ENCODE data around the gene ALDH9A1.

ALDH9A1 gene

GRCh38 chr1:165629151-165629550 lies 69.2 kb downstream of the ALDH9A1 start:
- TF ChIP-seq CTCF (IDR thresholded peaks at IDR 0.05; ENCODE audit: insufficient read depth, missing control alignments), result no peak

GRCh38 chr1:165628147-165628822 lies 70.1 kb downstream of the ALDH9A1 start:
- DNase-seq (ENCODE audit: insufficient read length, low spot score) (no peak), FAIRE-seq (peak; percentile 61)
- TF ChIP-seq CTCF (IDR thresholded peaks at IDR 0.05; ENCODE audit: insufficient read depth, missing control alignments), result no peak

More at GRCh38 chr1:165629151-165629550, 69.2 kb downstream of the ALDH9A1 start:
- peak; percentile 25 for FAIRE-seq
- no peak for DNase-seq (ENCODE audit: insufficient read length, low spot score)

GRCh38 chr1:165624441-165624840 lies 73.9 kb downstream of the ALDH9A1 start:
- no peak for DNase-seq (ENCODE audit: insufficient read length, low spot score)
- FAIRE-seq, result peak; percentile 58
- no peak for TF ChIP-seq CTCF (IDR thresholded peaks at IDR 0.05; ENCODE audit: insufficient read depth, missing control alignments)

- FAIRE-seq (peak; percentile 91), DNase-seq (ENCODE audit: insufficient read length, low spot score) (no peak)
- no peak for TF ChIP-seq CTCF (IDR thresholded peaks at IDR 0.05; ENCODE audit: insufficient read depth, missing control alignments)
These were observed 74.7 kb downstream of the ALDH9A1 start for GRCh38 chr1:165623624-165624023.

- DNase-seq (ENCODE audit: insufficient read length, low spot score) (no peak), FAIRE-seq (no peak)
- TF ChIP-seq CTCF (IDR thresholded peaks at IDR 0.05; ENCODE audit: insufficient read depth, missing control alignments), result no peak
These were observed 78.7 kb downstream of the ALDH9A1 start for GRCh38 chr1:165619647-165620151.

GRCh38 chr1:165616987-165617546 lies 81.3 kb downstream of the ALDH9A1 start:
- DNase-seq (ENCODE audit: insufficient read length, low spot score) (no peak), FAIRE-seq (no peak)
- TF ChIP-seq CTCF (IDR thresholded peaks at IDR 0.05; ENCODE audit: insufficient read depth, missing control alignments), result no peak

GRCh38 chr1:165616054-165616612 lies 82.2 kb downstream of the ALDH9A1 start:
- FAIRE-seq, result no peak
- DNase-seq (ENCODE audit: insufficient read length, low spot score), result no peak
- no peak for TF ChIP-seq CTCF (IDR thresholded peaks at IDR 0.05; ENCODE audit: insufficient read depth, missing control alignments)
